HG03108 (cell line): ENCODE measurements around the gene USP28.
"Not testable (repeated sequence)": the region's sequence is repeated elsewhere in the genome, so short reads cannot be mapped to it uniquely, and the experiment has no call there.

ENCODE experiments used
- ATAC-seq: cut with Tn5 transposase; IDR thresholded peaks from one replicate; pipeline ENCODE4 v1.9.1; 2021; ENCODE audit warnings: moderate library complexity; ENCODE audit not compliant: unreplicated experiment

Gene USP28

GRCh38 chr11:113875234-113876073, at the start of gene USP28:
Gene USP28 (minus strand): TSS chr11:113875572. CDS start chr11:113875501, 71 bp downstream.
- peak; percentile 82 for ATAC-seq

GRCh38 chr11:113923572-113923971, 48.2 kb upstream of the USP28 start:
- no peak for ATAC-seq

- not testable (repeated sequence) for ATAC-seq
Measured at GRCh38 chr11:113911491-113911890, 36.1 kb upstream of the USP28 start.

GRCh38 chr11:113908098-113908497, 32.7 kb upstream of the USP28 start:
- no peak for ATAC-seq

- ATAC-seq = no peak
Measured at GRCh38 chr11:113907681-113908080, 32.3 kb upstream of the USP28 start.

- no peak for ATAC-seq
Measured at GRCh38 chr11:113907152-113907551, 31.8 kb upstream of the USP28 start.

GRCh38 chr11:113906516-113906915, 31.1 kb upstream of the USP28 start:
- no peak for ATAC-seq

GRCh38 chr11:113906038-113906437, 30.7 kb upstream of the USP28 start:
- no peak for ATAC-seq

GRCh38 chr11:113904379-113905101, 29.2 kb upstream of the USP28 start, which contains the start of gene HTR3B:
Gene HTR3B (plus strand): TSS chr11:113904796. CDS start chr11:113904934, 138 bp downstream.
- no peak for ATAC-seq

- ATAC-seq = no peak
Measured at GRCh38 chr11:113901141-113901540, 25.8 kb upstream of the USP28 start.

- ATAC-seq = no peak
Measured at GRCh38 chr11:113896156-113896879, 20.9 kb upstream of the USP28 start.

GRCh38 chr11:113895367-113896155, 20.2 kb upstream of the USP28 start:
- no peak for ATAC-seq

GRCh38 chr11:113894421-113894996, 19.1 kb upstream of the USP28 start:
- no peak for ATAC-seq

GRCh38 chr11:113888848-113889247, 13.5 kb upstream of the USP28 start:
- no peak for ATAC-seq

GRCh38 chr11:113885897-113886296, 10.5 kb upstream of the USP28 start:
- no peak for ATAC-seq

- ATAC-seq = no peak
Measured at GRCh38 chr11:113884361-113884836, 9.0 kb upstream of the USP28 start.

- ATAC-seq = no peak
Measured at GRCh38 chr11:113881856-113882255, 6.5 kb upstream of the USP28 start.

GRCh38 chr11:113880971-113881370, 5.6 kb upstream of the USP28 start:
- no peak for ATAC-seq

GRCh38 chr11:113879446-113879845, 4.1 kb upstream of the USP28 start:
- ATAC-seq = not testable (repeated sequence)

GRCh38 chr11:113877670-113878055, 2.3 kb upstream of the USP28 start:
- no peak for ATAC-seq
